ENCODE measurements around the gene CHI3L2. TPM values are rescaled to one million over a fixed set of nuclear protein-coding genes. Genes with fewer than 3 reads are reported as not detected.

CHI3L2 gene
- total RNA-seq, 1 donor from 2014 or later, result not detected

DNA sequence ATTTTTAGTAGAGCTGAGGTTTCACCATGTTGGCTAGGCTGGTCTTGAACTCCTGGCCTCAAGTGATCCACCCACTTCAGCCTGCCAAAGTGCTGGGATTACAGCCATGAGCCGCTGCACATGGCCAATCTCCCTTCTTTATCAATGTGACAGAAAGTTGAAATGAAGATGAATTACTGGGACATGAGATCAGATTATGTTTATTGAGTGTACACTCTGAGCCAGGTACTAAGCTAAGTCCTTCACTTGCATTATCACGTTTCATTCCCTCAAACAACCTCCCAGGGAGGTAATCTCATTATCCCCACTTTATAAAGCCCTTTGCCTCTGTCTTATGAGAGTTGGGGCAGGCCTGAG is 6.3 kb upstream of the CHI3L2 start:
- Mint-ChIP-seq H3K36me3 (ENCODE audit: unreplicated experiment) (no peaks in the 10 kb centered on the region), H3K27ac (ENCODE audit: unreplicated experiment) (no peak overlapping the region), H3K4me3 (ENCODE audit: unreplicated experiment) (no peak overlapping the region), H3K4me1 (ENCODE audit: unreplicated experiment) (peaks cover 16% of the 10 kb centered on the region), H3K27me3 (ENCODE audit: unreplicated experiment) (peaks cover 21% of the 10 kb centered on the region), H3K9me3 (ENCODE audit: unreplicated experiment) (no peaks in the 10 kb centered on the region)
- no peak for TF ChIP-seq CTCF (IDR thresholded peaks at IDR 0.05)
- DNase-seq (ENCODE audit: extremely low spot score, unreplicated experiment), result no peak

- TF ChIP-seq CTCF (IDR thresholded peaks at IDR 0.05), result no peak
- Mint-ChIP-seq H3K27me3 (ENCODE audit: unreplicated experiment) (peaks cover 21% of the 10 kb centered on the region), H3K4me1 (ENCODE audit: unreplicated experiment) (peaks cover 18% of the 10 kb centered on the region), H3K9me3 (ENCODE audit: unreplicated experiment) (no peaks in the 10 kb centered on the region), H3K36me3 (ENCODE audit: unreplicated experiment) (no peaks in the 10 kb centered on the region), H3K4me3 (ENCODE audit: unreplicated experiment) (no peak overlapping the region), H3K27ac (ENCODE audit: unreplicated experiment) (no peak overlapping the region)
- no peak for DNase-seq (ENCODE audit: extremely low spot score, unreplicated experiment)
These were observed 5.8 kb upstream of the CHI3L2 start for GRCh38 chr1:111221633-111222291.

DNA sequence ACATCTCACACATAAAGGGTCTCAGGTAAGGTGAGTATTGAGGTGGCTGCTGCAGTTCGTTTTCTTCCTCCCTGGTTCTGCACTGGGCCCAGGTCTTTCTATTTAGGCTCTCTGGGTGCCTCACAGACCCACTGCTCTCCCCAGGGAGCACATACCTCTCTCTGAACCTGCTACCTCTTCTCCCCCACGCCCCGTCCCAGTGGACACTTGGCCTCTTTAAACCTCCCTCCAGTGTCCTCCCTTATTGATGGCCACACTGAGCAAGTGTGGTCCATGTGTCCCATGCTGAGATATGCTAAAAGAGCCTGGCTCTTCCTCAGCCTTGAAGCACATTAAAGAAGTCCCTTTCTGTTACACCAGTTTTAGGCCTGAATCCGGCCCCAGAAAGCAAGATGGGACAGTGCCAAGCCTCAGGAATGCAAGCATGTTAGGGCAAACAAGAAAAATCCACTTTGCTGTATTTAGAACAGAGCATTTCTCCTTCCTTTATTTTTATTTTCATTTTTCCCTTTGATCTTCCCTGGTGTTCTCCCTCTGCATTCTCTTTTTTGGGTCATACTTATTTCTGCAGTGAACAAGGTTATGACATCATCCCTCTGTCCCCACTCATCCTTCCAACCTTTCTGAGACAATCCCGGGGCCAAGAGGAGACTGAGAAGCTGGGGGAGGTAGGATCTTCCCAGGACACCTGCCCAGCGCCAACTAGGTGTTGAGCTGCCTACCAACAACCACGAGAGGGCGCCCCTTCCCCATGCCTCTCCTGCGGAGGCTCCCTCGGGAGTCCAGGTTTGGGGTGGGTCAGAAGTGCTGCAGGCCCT is 5.0 kb upstream of the CHI3L2 start:
- Mint-ChIP-seq H3K4me3 (ENCODE audit: unreplicated experiment) (no peak overlapping the region), H3K27ac (ENCODE audit: unreplicated experiment) (no peak overlapping the region), H3K27me3 (ENCODE audit: unreplicated experiment) (peaks cover 21% of the 10 kb centered on the region), H3K36me3 (ENCODE audit: unreplicated experiment) (no peaks in the 10 kb centered on the region), H3K4me1 (ENCODE audit: unreplicated experiment) (peaks cover 23% of the 10 kb centered on the region), H3K9me3 (ENCODE audit: unreplicated experiment) (no peaks in the 10 kb centered on the region)
- TF ChIP-seq CTCF (IDR thresholded peaks at IDR 0.05), result peak; percentile 81
- DNase-seq (ENCODE audit: extremely low spot score, unreplicated experiment), result peak; percentile 87

DNA sequence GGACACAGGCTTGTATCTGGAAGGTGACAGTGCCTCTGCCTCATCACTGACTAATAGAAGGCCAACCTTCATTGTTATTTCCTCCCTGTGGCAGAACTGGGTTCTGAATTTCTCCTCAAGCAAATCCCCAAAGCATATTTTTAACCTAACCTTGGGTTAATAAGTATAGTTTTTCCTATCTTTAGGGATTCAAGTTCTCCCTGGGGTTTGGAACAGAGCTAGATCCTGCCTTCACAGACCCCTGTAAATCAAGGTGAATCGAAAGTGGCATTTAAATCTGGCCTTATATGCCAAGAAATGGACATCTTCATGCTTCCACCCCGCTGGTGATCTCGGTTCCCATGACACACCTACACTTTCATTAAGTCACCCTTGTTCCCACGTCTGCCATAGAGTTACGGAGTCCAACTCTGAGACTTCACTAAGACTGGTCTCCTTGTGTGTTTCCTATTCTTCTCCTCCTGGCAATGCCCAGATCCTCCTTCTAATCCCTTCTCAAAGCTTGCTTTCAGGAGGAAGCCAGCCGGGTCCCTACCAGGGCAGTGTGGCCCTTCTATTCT is 4.3 kb upstream of the CHI3L2 start:
- no peak for TF ChIP-seq CTCF (IDR thresholded peaks at IDR 0.05)
- H3K4me3 Mint-ChIP-seq (ENCODE audit: unreplicated experiment), result no peak overlapping the region
- no peaks in the 10 kb centered on the region for H3K36me3 Mint-ChIP-seq (ENCODE audit: unreplicated experiment)
- H3K9me3 Mint-ChIP-seq (ENCODE audit: unreplicated experiment), result no peaks in the 10 kb centered on the region
- no peak for DNase-seq (ENCODE audit: extremely low spot score, unreplicated experiment)
- H3K27ac Mint-ChIP-seq (ENCODE audit: unreplicated experiment), result no peak overlapping the region
- peaks cover 21% of the 10 kb centered on the region for H3K27me3 Mint-ChIP-seq (ENCODE audit: unreplicated experiment)
- peaks cover 30% of the 10 kb centered on the region for H3K4me1 Mint-ChIP-seq (ENCODE audit: unreplicated experiment)

- TF ChIP-seq CTCF (IDR thresholded peaks at IDR 0.05), result no peak
- Mint-ChIP-seq H3K4me1 (ENCODE audit: unreplicated experiment) (peaks cover 45% of the 10 kb centered on the region), H3K36me3 (ENCODE audit: unreplicated experiment) (no peaks in the 10 kb centered on the region), H3K27ac (ENCODE audit: unreplicated experiment) (no peak overlapping the region), H3K4me3 (ENCODE audit: unreplicated experiment) (no peak overlapping the region), H3K27me3 (ENCODE audit: unreplicated experiment) (peaks cover 12% of the 10 kb centered on the region), H3K9me3 (ENCODE audit: unreplicated experiment) (no peaks in the 10 kb centered on the region)
- no peak for DNase-seq (ENCODE audit: extremely low spot score, unreplicated experiment)
These were observed 2.4 kb upstream of the CHI3L2 start for GRCh38 chr1:111225091-111225490.
